Upper lobe of left lung (tissue), 4 donors: ENCODE data around the gene LNX1.

Source experiments
- CTCF ChIP-seq, 6 experiments: fragments of 450-650 bp in 4 of 6; fragments of 200-600 bp in 2 of 6; sonication (generic) in 2 of 6; IDR thresholded peaks; one replicate each; pipeline ENCODE4 v1.5.1; 2016 to 2019; ENCODE audit warnings: antibody characterized with exemption in 6 of 6
- POLR2A ChIP-seq, 4 donors: fragments of 450-650 bp; IDR thresholded peaks; one replicate each; pipeline ENCODE4 v1.5.1; 2016 to 2017; ENCODE audit warnings: antibody characterized with exemption in 4 of 4, mild to moderate bottlenecking in 2 of 4

GRCh38 chr4:53558065-53558801, 33.1 kb downstream of the LNX1 start:
- no peak for TF ChIP-seq CTCF (IDR thresholded peaks at IDR 0.05)
- no peak for TF ChIP-seq POLR2A (IDR thresholded peaks at IDR 0.05)
